ENCODE measurements around the gene ZCRB1. TPM values are rescaled to one million over a fixed set of nuclear protein-coding genes. Genes with fewer than 3 reads are reported as not detected.
"Not testable (repeated sequence)": the region's sequence is repeated elsewhere in the genome, so short reads cannot be mapped to it uniquely, and the experiment has no call there.

The ZCRB1 gene
- total RNA-seq, 4 donors from 2014 or later = 36.3 to 71.0 (median 42.4) TPM

GRCh38 chr12:42356344-42356743 lies 30.4 kb upstream of the ZCRB1 start:
- no peaks in the 10 kb centered on the region for H3K4me1 ChIP-seq
- no peak overlapping the region for H3K4me3 ChIP-seq
- no peaks in the 10 kb centered on the region for H3K27me3 ChIP-seq
- no peak overlapping the region for H3K27ac ChIP-seq (replicated peaks in 1 of 4)
- 80% methylated on average over 2 of the region's 2 CpGs for WGBS
- no peaks in the 10 kb centered on the region for H3K9me3 ChIP-seq
- intact Hi-C loops (cut with DNase I) = no loop called here
- H3K36me3 ChIP-seq = peaks cover 0 to 39% (median 3%) of the 10 kb centered on the region in 4 donors
- DNase-seq (ENCODE audit: extremely low spot score) = no peak
- no peak for TF ChIP-seq POLR2AphosphoS5 (IDR thresholded peaks at IDR 0.05)
- TF ChIP-seq CTCF (IDR thresholded peaks at IDR 0.05) = no peak
- no peak for TF ChIP-seq POLR2A (IDR thresholded peaks at IDR 0.05; ENCODE audit: low read depth)
- no peak for TF ChIP-seq EP300 (IDR thresholded peaks at IDR 0.05)

GRCh38 chr12:42350021-42350407 lies 24.1 kb upstream of the ZCRB1 start:
- H3K4me3 ChIP-seq; intact Hi-C loops (cut with DNase I); DNase-seq (ENCODE audit: extremely low spot score): not testable (repeated sequence)

GRCh38 chr12:42349119-42350020 lies 23.5 kb upstream of the ZCRB1 start:
- H3K4me1 ChIP-seq; H3K4me3 ChIP-seq; intact Hi-C loops (cut with DNase I); H3K9me3 ChIP-seq; H3K27me3 ChIP-seq; H3K27ac ChIP-seq (replicated peaks in 1 of 4); DNase-seq (ENCODE audit: extremely low spot score): not testable (repeated sequence)
- peaks cover 0 to 17% (median 0%) of the 10 kb centered on the region in 4 donors for H3K36me3 ChIP-seq
- 87% methylated on average over 10 of the region's 16 CpGs for WGBS

More at GRCh38 chr12:42350021-42350407, 24.1 kb upstream of the ZCRB1 start:
- H3K4me1 ChIP-seq; H3K27me3 ChIP-seq; H3K9me3 ChIP-seq; H3K27ac ChIP-seq (replicated peaks in 1 of 4): not testable (repeated sequence)
- peaks cover 0 to 20% (median under 1%) of the 10 kb centered on the region in 4 donors for H3K36me3 ChIP-seq
- 95% methylated on average over 14 of the region's 34 CpGs for WGBS

GRCh38 chr12:42346403-42347002 lies 20.6 kb upstream of the ZCRB1 start:
- DNase-seq (ENCODE audit: extremely low spot score) = no peak
- 94% methylated on average over 1 of the region's 1 CpG for WGBS
- no peak overlapping the region for H3K27ac ChIP-seq (replicated peaks in 1 of 4)
- H3K36me3 ChIP-seq = no peaks in the 10 kb centered on the region
- H3K27me3 ChIP-seq = no peaks in the 10 kb centered on the region
- TF ChIP-seq POLR2AphosphoS5 (IDR thresholded peaks at IDR 0.05) (no peak), EP300 (IDR thresholded peaks at IDR 0.05) (no peak), CTCF (IDR thresholded peaks at IDR 0.05) (no peak), POLR2A (IDR thresholded peaks at IDR 0.05; ENCODE audit: low read depth) (no peak)
- no peaks in the 10 kb centered on the region for H3K9me3 ChIP-seq
- H3K4me3 ChIP-seq = no peak overlapping the region
- intact Hi-C loops (cut with DNase I) = no loop called here
- no peaks in the 10 kb centered on the region for H3K4me1 ChIP-seq

- Histone ChIP-seq H3K36me3 (no peaks in the 10 kb centered on the region), H3K27ac (replicated peaks in 1 of 4) (no peak overlapping the region), H3K9me3 (no peaks in the 10 kb centered on the region), H3K4me1 (no peaks in the 10 kb centered on the region), H3K27me3 (no peaks in the 10 kb centered on the region), H3K4me3 (no peak overlapping the region)
- intact Hi-C loops (cut with DNase I) = no loop called here
- TF ChIP-seq EP300 (IDR thresholded peaks at IDR 0.05) = no peak
- no peak for TF ChIP-seq POLR2A (IDR thresholded peaks at IDR 0.05; ENCODE audit: low read depth)
- TF ChIP-seq CTCF (IDR thresholded peaks at IDR 0.05) = no peak
- no peak for TF ChIP-seq POLR2AphosphoS5 (IDR thresholded peaks at IDR 0.05)
- WGBS = 91% methylated on average over 3 of the region's 3 CpGs
- no peak for DNase-seq (ENCODE audit: extremely low spot score)
These were observed 17.8 kb upstream of the ZCRB1 start for GRCh38 chr12:42343721-42344120.

Data from esophagus muscularis mucosa (tissue), 4 donors.